HG03039 (cell line): ENCODE results near the gene ZWILCH.
"Not testable (repeated sequence)": the region's sequence is repeated elsewhere in the genome, so short reads cannot be mapped to it uniquely, and the experiment has no call there.

Source experiments
- ATAC-seq: cut with Tn5 transposase; IDR thresholded peaks from one replicate; pipeline ENCODE4 v1.9.1; 2021; ENCODE audit warnings: mild to moderate bottlenecking, moderate library complexity; ENCODE audit not compliant: unreplicated experiment

ZWILCH gene

GRCh38 chr15:66486887-66487286, 18.2 kb upstream of the ZWILCH start:
- ATAC-seq: no peak

DNA sequence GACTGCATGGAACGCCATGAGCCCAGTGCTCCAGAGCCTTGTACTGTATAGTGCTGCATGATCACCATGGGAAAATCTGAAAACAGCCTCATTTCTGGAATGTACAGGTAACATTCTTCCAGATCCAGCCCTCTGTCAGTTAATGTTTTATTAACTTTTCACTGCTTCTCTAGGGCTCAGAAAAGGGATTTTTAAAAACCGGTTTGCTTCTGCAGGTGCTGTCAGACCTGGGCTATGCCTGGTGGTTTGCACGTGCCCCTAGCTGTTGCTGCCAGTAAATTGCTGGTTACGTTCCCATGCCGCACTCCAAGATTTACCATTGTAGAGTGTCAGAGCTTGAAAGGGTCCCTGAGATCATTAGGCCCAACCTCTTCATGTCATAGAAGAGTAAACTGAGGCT, 16.6 kb upstream of the ZWILCH start:
- no peak for ATAC-seq

- ATAC-seq: no peak
Observed at GRCh38 chr15:66489179-66489791, 15.8 kb upstream of the ZWILCH start.

DNA sequence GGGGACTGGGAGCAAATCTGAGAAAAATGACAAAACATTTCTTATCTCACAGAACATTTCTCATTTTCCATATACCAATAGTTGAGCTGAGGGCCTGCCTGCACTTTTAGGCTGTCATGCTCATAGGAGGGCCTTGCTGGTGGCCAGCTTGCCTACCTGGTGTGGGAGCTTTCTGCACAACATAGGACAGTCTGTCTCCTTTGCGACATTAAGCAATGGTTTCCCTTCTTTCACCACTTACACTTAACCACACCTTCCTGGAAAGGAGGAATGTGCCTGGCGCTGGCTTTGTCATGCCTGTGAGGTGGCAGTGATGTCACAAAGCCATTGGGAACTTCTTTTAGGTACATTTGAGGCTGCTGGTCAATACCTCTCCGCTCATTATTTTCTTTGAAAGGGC, 13.3 kb upstream of the ZWILCH start:
- no peak for ATAC-seq

GRCh38 chr15:66494262-66494661, 10.9 kb upstream of the ZWILCH start:
- no peak for ATAC-seq

DNA sequence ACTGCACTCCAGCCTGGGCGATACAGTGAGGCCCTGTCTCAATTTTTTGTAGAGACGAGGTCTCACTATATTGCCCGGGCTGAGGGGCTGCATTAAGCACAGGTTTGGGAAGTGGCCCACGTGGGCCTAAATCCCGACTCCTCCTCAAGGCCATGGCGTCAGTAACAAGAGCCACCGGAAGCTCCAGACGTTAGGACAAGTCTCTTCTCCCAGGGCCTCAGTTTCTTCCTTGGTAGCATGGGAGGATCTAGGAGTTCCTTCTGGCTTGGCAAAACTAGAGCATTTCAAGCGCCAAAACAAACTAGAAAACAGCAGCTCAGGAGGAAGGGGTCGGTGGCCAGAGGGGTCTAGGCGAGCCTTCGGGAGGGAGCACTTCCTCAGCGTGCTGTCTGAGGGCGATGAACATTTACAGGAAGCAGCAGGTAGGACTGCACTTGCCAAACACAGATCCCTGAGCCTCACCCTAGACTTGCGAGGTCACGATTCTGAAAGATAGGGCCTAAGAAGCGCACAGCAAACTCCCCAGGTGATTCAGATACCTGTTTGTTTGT, 8.1 kb upstream of the ZWILCH start:
- no peak for ATAC-seq

GRCh38 chr15:66497502-66498455, 7.3 kb upstream of the ZWILCH start, which contains the start of gene SNAPC5:
TSS of gene SNAPC5 (minus strand) at chr15:66497762. CDS start at chr15:66497731, 31 bp downstream.
- ATAC-seq: peak; percentile 90

GRCh38 chr15:66498501-66499386, 6.4 kb upstream of the ZWILCH start:
- ATAC-seq: no peak

- ATAC-seq: not testable (repeated sequence)
Observed at GRCh38 chr15:66500346-66500745, 4.8 kb upstream of the ZWILCH start.

DNA sequence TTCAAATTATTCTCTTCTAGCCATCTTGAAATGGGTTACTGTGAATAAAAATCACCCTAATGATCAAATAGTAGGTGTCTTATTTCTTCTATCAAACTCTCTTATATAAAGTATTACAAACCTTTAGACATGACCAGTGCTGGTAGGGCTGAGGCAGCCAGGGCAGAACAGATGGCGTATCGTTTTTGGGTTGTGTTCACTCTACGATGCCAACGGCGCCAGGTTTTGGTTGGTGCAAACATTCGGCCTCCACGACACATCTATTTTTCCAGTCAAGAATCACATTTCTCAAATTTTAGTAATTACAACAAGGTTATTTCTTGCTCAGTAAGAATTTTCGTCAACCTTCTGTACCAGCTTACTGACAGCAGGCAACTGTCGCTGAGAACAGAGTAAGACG, 2.6 kb upstream of the ZWILCH start:
- no peak for ATAC-seq

GRCh38 chr15:66503041-66503648, 2.0 kb upstream of the ZWILCH start:
- not testable (repeated sequence) for ATAC-seq

- ATAC-seq: no peak
Observed at GRCh38 chr15:66503780-66504562, 1.2 kb upstream of the ZWILCH start.

- peak; percentile 15 for ATAC-seq
Observed at GRCh38 chr15:66505430-66505811, 295 bp downstream of the ZWILCH start.

GRCh38 chr15:66505818-66506217, 692 bp downstream of the ZWILCH start:
- no peak for ATAC-seq

- no peak for ATAC-seq
Observed at GRCh38 chr15:66508293-66508883, 3.3 kb downstream of the ZWILCH start.

DNA sequence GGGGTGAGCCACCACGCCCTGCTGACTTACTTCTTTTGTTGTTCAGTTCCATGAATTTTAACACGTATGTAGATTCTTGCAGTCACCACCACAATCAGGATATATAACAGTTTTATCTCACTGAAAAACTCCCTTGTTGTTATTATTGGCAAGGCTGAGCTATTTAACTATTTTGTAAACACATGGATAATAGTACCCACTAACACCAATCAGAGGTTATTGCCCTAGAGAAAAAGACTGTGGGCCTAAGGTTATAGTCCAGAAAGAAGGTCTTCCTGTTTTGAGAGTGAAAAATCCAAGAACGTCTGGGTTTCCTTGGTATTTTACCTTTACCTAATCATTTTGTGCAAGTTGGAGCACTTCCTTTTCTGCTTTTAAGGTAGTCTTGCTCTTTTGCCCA, 9.5 kb downstream of the ZWILCH start:
- no peak for ATAC-seq

DNA sequence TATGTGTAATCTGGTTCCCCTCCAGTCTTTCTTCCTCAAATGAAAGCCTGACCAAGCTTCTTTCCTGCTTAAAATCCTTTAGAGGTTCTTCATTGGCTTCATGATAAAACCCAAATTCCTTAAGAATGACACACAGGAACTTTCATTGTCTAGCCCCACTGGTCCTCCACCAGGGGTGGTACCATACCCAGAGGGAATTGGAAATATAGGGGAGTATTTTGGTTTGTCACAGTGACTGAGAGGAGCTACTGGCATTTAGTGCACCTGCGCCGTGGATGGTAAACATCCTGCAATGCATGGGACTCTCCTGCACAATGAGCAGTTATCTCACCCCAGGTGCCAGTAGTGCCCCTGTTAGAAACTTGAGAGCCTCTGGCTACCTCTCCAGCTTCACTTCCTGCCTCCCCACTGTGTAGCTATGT, 10.8 kb downstream of the ZWILCH start:
- no peak for ATAC-seq

DNA sequence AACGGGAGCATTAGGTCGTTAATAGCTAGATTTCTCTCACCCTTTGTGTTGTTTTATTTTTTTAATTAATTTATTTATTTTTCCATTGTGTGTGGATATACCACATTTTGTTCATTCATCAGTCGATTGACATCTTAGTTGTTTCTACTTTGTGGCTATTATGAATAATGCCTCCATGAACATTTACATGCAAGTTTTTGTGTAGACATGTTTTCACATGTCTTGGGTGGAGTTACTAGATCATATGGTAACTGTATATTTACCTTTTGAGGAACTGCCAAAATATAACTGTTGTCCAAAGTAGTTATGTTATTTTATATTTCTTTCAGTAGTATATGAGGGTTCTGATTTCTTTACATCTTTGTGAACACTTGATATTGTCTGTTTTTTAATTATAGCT, 18.8 kb downstream of the ZWILCH start:
- no peak for ATAC-seq

DNA sequence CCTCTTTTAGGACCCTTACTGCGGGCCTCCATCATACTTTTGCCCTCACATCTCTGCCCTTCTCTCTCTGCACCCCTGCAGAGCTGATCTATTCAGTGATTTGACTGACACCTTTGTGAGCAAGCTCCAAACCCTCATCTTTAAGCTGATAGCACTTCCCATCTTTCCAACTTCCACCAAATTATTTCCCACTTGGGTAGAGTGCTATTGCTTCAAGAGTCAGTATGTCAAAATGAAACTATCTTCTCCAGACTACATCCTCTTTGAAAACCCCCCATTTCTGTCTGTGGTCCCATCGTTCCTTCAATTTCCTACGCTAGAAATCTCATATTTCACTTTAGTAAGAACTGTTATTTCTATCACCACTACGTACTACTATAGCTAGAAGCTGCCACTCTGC, 19.7 kb downstream of the ZWILCH start:
- ATAC-seq: no peak
